H1 (cell line): Measurements from ENCODE around the gene SHISA7. TPM values are rescaled to one million over a fixed set of nuclear protein-coding genes. Genes with fewer than 3 reads are reported as not detected.

Source experiments
- ZNF274 ChIP-seq: IDR thresholded peaks from 2 replicates; pipeline ENCODE4 v1.7.0; 2012; ENCODE audit warnings: low read length, borderline replicate concordance; ENCODE audit errors: extremely low read depth
- polyA plus RNA-seq, 7 experiments: library from polyadenylated mRNA; depleted of rRNA in 3 of 7; stranded (reverse) in 5 of 7; unstranded in 2 of 7; fragments of >200 nt in 5 of 7; fragments of 200-250 nt in 2 of 7; gene quantifications; 1 replicate in 5 of 7; 2 replicates in 1 of 7; 4 replicates in 1 of 7; pipeline versions ENCODE4 v1.2.1 to v1.2.3, GENCODE V29; 2011 to 2013; ENCODE audit warnings: missing spikeins in 2 of 7, mixed read lengths in 2 of 7
- total RNA-seq: library from RNA; stranded (reverse); fragmentation: NEBNext Ultra II Directional; extraction: Animal tissue kit (Norgen Biotek cat#: 25700); gene quantifications from 2 replicates; pipeline ENCODE4 v1.2.1, GENCODE V29; 2021
- TF ChIP-seq, protein P1 (sequence below): IDR thresholded peaks from 2 replicates; pipeline ENCODE4 v1.6.1; 2012; ENCODE audit warnings: inconsistent platforms
- TF ChIP-seq, protein P2 (sequence below), 3 experiments: IDR thresholded peaks; 1 replicate in 2 of 3; 2 replicates in 1 of 3; pipeline versions ENCODE4 v1.5.1 to v1.6.1; 2011; ENCODE audit warnings: low read length in 3 of 3, mild to moderate bottlenecking in 3 of 3, inconsistent platforms in 2 of 3, low read depth in 1 of 3, moderate library complexity in 1 of 3; ENCODE audit not compliant: insufficient read depth in 1 of 3; ENCODE audit errors: control extremely low read depth in 1 of 3

Gene SHISA7
- total and polyA plus RNA-seq, 2 of the 8 experiments (the other 6 are each of a cell fraction or from before 2014, with no cell fraction given) = 0.76 to 1.0 TPM

DNA sequence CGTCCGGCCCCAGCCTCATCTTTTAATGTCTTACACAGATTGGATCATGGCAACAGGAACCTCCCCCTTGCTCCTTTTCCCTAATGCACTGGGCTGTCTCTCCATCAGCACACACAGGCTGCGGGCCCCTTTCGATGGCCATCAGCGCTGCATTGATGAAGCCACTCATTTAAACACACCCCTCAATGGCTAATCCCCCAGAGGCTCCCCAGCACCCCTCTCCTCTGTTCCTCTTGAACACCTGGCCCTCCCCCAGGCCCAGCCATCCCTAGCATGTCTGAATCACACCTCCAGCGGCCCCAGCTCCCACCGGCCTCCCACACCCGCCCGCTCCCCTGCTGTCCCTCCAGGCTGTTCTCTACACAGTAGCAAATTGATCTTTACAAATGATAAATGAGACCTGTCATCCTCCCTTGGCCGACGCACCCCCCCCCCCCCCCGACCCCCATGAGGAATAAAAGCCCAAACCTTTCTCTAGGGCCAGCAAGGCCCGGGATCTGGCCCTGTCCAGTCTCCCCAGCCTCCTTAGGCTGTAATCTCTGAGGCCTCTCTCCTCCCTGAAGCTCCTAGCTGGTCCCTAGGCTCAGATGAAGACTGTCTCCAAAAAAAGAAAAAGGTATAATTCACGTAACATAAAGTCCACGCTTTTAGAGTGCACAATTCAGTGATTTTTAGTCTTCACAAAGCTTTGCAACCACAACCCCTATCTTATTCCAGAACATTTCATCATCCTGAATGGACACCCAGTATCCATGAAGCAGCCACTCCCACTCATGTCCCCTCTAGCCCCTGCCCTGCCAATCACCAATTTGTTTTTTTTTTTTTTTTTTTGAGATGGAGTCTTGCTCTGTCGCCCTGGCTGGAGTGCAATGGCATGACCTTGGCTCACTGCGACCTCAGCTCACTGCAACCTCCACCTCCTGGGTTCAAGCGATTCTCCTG lies 50.0 kb downstream of the SHISA7 start (continued):
- TF ChIP-seq, protein P1, sequence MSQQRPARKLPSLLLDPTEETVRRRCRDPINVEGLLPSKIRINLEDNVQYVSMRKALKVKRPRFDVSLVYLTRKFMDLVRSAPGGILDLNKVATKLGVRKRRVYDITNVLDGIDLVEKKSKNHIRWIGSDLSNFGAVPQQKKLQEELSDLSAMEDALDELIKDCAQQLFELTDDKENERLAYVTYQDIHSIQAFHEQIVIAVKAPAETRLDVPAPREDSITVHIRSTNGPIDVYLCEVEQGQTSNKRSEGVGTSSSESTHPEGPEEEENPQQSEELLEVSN = 0 out of 2 replicates have a peak, but pooled peaks have one; percentile 20
- TF ChIP-seq, protein P2, sequence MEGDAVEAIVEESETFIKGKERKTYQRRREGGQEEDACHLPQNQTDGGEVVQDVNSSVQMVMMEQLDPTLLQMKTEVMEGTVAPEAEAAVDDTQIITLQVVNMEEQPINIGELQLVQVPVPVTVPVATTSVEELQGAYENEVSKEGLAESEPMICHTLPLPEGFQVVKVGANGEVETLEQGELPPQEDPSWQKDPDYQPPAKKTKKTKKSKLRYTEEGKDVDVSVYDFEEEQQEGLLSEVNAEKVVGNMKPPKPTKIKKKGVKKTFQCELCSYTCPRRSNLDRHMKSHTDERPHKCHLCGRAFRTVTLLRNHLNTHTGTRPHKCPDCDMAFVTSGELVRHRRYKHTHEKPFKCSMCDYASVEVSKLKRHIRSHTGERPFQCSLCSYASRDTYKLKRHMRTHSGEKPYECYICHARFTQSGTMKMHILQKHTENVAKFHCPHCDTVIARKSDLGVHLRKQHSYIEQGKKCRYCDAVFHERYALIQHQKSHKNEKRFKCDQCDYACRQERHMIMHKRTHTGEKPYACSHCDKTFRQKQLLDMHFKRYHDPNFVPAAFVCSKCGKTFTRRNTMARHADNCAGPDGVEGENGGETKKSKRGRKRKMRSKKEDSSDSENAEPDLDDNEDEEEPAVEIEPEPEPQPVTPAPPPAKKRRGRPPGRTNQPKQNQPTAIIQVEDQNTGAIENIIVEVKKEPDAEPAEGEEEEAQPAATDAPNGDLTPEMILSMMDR (IDR thresholded peaks at IDR 0.05; ENCODE audit: control extremely low read depth in 1 of 3, insufficient read depth in 1 of 3, low read depth in 1 of 3, low read length in 3 of 3) = no peak
- TF ChIP-seq ZNF274 = no peak
